Islet precursor cell (in vitro differentiated cells): ENCODE data around the gene FNDC4.

Experiments
- DNase-seq: peaks from one replicate; pipeline ENCODE4 v3.0.0-alpha.2; 2018

Gene FNDC4

DNA sequence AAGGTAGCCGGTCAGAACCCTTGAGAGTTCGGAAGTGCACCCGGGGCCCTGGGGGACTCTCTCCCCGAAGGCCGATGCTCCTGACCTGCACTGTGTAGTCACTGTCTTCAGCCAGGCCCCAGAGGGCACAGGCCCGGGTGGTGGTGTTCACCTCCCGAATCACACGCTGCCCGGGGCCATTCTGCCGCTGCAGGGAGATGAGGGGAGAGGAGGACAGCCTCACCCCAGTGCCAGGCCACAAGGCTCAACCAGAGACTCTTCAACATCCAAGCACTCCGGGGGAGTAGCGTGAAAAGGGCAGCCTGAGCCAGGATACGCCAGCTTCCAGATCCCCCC is 1.1 kb downstream of the FNDC4 start:
- no peak for DNase-seq

DNA sequence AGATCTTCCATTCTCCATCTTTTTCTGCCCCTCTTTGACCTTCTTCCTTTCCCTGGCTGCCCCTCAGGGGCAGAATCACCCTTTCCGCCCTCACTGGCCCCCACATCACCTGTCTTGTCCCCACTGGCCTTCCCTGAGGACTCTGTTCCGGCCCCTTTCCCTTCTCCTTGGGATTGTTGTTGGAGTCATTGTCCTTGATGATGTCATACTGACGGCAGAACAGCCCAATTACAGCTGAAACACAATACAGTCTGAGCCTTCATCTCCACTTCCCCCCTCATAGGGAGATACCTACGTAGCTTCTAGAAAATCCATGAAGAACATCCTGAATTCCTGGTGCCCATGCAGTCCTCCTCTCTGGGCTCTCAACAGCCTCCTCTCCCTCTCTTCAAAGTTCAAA is 2.4 kb downstream of the FNDC4 start:
- no peak for DNase-seq

- peak; percentile 99 for DNase-seq
These were observed 5.3 kb downstream of the FNDC4 start, which contains the start of gene IFT172 for GRCh38 chr2:27489498-27490397. Gene IFT172, minus strand, starts transcription at chr2:27489743. Its CDS starts 90 bp downstream, at chr2:27489653.

GRCh38 chr2:27489118-27489497 is 5.9 kb downstream of the FNDC4 start:
- DNase-seq = peak; percentile 58

- no peak for DNase-seq
These were observed 9.5 kb downstream of the FNDC4 start for GRCh38 chr2:27485496-27485895.

GRCh38 chr2:27471961-27472360 is 23.0 kb downstream of the FNDC4 start:
- no peak for DNase-seq

GRCh38 chr2:27464443-27464842 is 30.6 kb downstream of the FNDC4 start:
- no peak for DNase-seq

DNA sequence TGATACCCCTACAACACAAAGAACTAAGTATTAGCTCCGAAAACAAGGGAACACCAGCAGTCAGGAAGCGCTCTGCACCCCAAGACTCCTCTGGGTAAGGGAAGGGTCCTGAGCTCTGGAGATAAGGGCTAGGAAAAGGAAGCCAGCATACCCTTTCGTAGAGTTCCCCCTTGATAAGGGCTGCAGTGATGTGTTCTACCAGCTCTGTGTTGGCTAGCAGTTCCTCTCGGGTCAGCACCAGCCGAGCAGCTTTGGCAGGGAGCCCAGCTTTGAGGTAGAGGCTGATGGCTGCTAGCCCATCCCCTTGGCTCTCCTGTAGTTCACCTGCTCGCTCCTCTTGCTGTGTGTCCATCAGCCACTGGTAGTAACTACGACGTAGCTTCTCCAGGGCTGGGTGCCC is 33.9 kb downstream of the FNDC4 start:
- DNase-seq = no peak

GRCh38 chr2:27453968-27454367 is 41.0 kb downstream of the FNDC4 start:
- DNase-seq = no peak

GRCh38 chr2:27451095-27451494 is 43.9 kb downstream of the FNDC4 start:
- DNase-seq = no peak

DNA sequence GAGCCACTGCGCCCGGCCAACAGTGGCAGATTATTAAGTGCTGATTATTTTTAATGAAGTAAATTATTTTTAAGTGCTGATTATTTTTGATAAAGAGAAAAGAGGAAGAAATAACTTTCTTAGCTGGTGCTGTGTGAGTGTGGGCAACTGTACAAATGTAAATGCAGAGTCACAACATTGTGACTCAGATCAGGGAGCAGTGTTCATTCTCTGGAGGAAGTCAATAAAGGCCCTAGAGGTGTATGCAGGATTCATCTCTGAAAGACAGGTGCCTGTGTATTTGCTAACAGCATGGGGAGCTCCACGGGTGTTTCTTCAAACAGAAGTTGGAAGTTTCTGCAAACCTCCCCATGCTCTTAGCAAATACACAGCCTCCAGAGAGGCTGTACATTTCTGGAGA is 46.6 kb downstream of the FNDC4 start:
- no peak for DNase-seq

DNA sequence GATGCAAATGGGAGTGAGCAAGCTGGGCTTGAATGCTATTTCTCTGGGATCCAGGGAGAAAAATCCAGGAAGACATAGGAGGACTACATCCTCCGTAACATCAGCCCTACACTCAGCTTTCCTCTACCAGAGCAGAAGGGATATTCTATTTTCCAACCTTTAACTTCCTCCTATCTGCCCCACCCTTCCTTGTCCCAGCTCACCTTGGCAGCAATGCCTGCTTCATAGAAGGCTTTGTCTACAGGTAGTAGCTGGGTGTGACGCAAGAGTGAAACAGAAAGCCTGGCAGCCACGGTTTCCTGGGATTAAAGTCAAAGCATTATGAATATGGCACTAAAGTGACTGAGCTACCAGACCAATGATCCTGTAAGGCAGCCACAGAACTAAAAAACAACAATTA is 48.9 kb downstream of the FNDC4 start:
- no peak for DNase-seq

DNA sequence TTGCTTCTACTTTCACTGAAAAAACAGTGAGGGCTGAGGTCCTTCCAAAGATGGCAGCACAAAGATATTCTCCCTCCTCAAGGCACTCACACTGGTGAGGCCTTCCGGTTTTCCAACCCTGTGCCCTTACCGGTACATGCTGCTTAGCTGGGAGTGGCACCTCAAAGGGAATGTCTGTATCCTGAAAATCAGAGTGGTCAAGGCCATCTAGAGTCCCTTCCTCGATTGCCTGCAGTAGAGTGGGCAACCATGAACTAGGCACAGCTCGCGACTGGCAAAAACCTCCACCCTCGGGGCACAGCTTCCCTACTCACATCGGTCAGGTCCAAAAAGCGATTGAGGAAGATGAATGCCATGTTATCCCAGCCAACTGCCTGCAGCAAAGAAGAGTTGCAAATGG is 49.4 kb downstream of the FNDC4 start:
- no peak for DNase-seq

DNA sequence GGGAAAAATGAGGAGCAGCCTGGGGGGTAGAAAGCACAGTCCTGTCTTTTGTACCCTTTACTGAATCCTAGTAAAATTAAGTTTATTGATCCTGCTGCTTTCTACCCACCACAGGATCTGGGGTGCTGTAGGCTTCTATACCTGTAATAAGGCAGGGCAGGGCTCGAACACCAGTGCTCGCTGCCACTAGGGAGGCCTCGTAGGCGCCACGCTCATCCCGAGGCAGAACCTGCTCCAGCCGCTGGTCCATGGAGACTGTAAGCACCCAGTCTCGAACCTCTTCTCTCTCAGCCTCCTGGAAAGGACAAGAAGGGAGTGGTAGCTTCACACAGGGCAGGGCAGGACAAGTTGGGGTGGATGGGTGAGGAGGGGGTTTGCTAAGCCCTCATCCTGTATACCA is 49.8 kb downstream of the FNDC4 start:
- no peak for DNase-seq

DNA sequence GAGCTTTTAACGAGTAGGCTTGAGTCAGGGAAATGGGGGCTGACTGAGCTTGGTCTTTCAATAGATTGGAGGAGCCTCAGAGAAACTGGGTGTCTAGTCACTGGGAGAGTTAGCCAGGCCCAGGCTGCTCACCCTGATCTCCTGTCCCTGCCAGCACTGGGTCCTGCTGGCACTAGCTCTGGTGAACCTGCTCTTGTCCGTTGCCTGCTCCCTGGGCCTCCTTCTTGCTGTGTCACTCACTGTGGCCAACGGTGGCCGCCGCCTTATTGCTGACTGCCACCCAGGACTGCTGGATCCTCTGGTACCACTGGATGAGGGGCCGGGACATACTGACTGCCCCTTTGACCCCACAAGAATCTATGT is 52.1 kb downstream of the FNDC4 start:
- peak; percentile 55 for DNase-seq

DNA sequence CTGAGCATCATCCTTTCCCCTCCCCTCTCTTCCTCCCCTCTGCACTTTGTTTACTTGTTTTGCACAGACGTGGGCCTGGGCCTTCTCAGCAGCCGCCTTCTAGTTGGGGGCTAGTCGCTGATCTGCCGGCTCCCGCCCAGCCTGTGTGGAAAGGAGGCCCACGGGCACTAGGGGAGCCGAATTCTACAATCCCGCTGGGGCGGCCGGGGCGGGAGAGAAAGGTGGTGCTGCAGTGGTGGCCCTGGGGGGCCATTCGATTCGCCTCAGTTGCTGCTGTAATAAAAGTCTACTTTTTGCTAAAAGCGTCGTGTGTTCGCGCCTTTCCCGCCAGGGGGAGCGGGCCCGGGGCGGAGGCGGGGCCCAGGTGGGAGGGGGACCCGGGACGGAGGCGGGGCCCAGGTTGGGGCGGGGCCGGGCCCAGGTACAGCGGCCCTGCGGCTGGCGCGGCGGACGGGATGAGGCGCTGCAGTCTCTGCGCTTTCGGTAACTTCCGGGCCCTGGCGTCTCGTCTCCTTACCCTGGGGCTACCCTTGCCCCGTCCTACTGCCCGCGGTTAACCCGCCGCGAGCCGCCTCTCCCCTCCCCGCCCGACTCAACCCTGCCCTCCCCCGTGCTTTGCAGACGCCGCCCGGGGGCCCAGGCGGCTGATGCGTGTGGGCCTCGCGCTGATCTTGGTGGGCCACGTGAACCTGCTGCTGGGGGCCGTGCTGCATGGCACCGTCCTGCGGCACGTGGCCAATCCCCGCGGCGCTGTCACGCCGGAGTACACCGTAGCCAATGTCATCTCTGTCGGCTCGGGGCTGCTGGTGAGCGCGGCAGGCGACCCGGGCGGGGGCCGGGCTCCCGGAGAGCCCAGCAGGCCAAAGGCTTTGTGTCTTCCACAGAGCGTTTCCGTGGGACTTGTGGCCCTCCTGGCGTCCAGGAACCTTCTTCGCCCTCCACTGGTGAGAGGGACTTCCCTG is 52.8 kb downstream of the FNDC4 start, which contains the start of gene KRTCAP3:
KRTCAP3 (plus strand) TSS at position 424 of the 962 bp plus-strand sequence; CDS start at position 456, 32 bp downstream.
- peak; percentile 87 for DNase-seq
